Chondrocyte (in vitro differentiated cells): ENCODE data around the gene TAX1BP1. TPM values are rescaled to one million over a fixed set of nuclear protein-coding genes. Genes with fewer than 3 reads are reported as not detected.

ENCODE experiments used
- DNase-seq: peaks from one replicate; pipeline ENCODE4 v3.0.0; 2021; ENCODE audit warnings: mixed read lengths, low spot score
- H3K27ac Mint-ChIP-seq: one replicate; pipeline ENCODE4 v1.8.0; 2021; ENCODE audit warnings: mild to moderate bottlenecking, moderate library complexity, mixed read lengths; ENCODE audit not compliant: unreplicated experiment
- H3K27me3 Mint-ChIP-seq: 2 replicates; pipeline ENCODE4 v1.8.0; 2021; ENCODE audit warnings: low read depth, mixed read lengths
- H3K36me3 Mint-ChIP-seq: 2 replicates; pipeline ENCODE4 v1.8.0; 2021; ENCODE audit warnings: low read depth, mixed read lengths
- H3K4me1 Mint-ChIP-seq: 2 replicates; pipeline ENCODE4 v1.8.0; 2021; ENCODE audit warnings: low read depth, mild to moderate bottlenecking, mixed read lengths
- H3K4me3 Mint-ChIP-seq: one replicate; pipeline ENCODE4 v1.8.0; 2021; ENCODE audit warnings: mild to moderate bottlenecking, moderate library complexity, mixed read lengths; ENCODE audit not compliant: unreplicated experiment
- H3K9me3 Mint-ChIP-seq: 2 replicates; pipeline ENCODE4 v1.8.0; 2021; ENCODE audit warnings: low read depth, mixed read lengths
- CTCF ChIP-seq: fragments of 200-600 bp; sonication (generic); IDR thresholded peaks from 2 replicates; pipeline ENCODE4 v1.5.0; 2021; ENCODE audit warnings: antibody characterized with exemption, mild to moderate bottlenecking, moderate library complexity
- total RNA-seq: library from RNA; stranded (reverse); gene quantifications from 3 replicates; pipeline ENCODE4 v1.2.1, GENCODE V29; 2021

TAX1BP1 gene
- total RNA-seq, 1 donor from 2014 or later, result 91.3 TPM

- Mint-ChIP-seq H3K36me3 (peaks cover 6% of the 10 kb centered on the region), H3K9me3 (no peaks in the 10 kb centered on the region), H3K4me1 (peaks cover 60% of the 10 kb centered on the region), H3K4me3 (no peak overlapping the region), H3K27me3 (no peaks in the 10 kb centered on the region), H3K27ac (peak overlapping the region; percentile 89)
- peak; percentile 88 for TF ChIP-seq CTCF
- no peak for DNase-seq
These were observed 5.2 kb downstream of the TAX1BP1 start for GRCh38 chr7:27745064-27745583.

DNA sequence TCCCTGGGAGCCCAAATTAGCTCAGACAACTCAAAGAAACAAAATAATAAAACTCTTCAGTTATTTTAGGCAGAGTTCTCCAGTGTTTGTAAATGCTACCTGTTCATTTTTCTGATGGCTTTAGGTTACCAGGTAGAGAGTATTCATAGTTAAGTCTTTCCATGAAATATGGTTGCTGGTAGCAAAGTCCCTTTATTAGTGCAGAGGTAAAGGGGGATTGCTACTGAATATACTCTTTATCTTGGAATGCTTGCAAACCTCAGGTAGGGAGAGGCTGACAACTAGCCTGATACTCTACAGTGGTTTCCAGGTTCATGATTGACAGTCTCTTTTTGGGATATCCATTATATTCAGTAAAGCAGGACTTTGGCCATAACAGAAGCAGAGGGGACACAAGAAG lies 6.5 kb downstream of the TAX1BP1 start:
- Mint-ChIP-seq H3K36me3 (peaks cover 10% of the 10 kb centered on the region), H3K4me1 (peaks cover 52% of the 10 kb centered on the region), H3K27ac (peak overlapping the region; percentile 79), H3K9me3 (no peaks in the 10 kb centered on the region), H3K27me3 (no peaks in the 10 kb centered on the region), H3K4me3 (no peak overlapping the region)
- TF ChIP-seq CTCF, result no peak
- no peak for DNase-seq

GRCh38 chr7:27746978-27747377 lies 7.0 kb downstream of the TAX1BP1 start:
- peak overlapping the region; percentile 24 for H3K27ac Mint-ChIP-seq
- no peak for TF ChIP-seq CTCF
- H3K4me3 Mint-ChIP-seq, result no peak overlapping the region
- no peaks in the 10 kb centered on the region for H3K9me3 Mint-ChIP-seq
- H3K4me1 Mint-ChIP-seq, result peaks cover 49% of the 10 kb centered on the region
- no peak for DNase-seq
- no peaks in the 10 kb centered on the region for H3K27me3 Mint-ChIP-seq
- peaks cover 13% of the 10 kb centered on the region for H3K36me3 Mint-ChIP-seq

- Mint-ChIP-seq H3K27me3 (no peaks in the 10 kb centered on the region), H3K27ac (peak overlapping the region; percentile 14), H3K36me3 (peaks cover 17% of the 10 kb centered on the region), H3K4me1 (peaks cover 42% of the 10 kb centered on the region), H3K4me3 (no peak overlapping the region), H3K9me3 (no peaks in the 10 kb centered on the region)
- DNase-seq, result no peak
- no peak for TF ChIP-seq CTCF
These were observed 7.8 kb downstream of the TAX1BP1 start for GRCh38 chr7:27747589-27748368.

- no peaks in the 10 kb centered on the region for H3K9me3 Mint-ChIP-seq
- DNase-seq, result no peak
- H3K27me3 Mint-ChIP-seq, result no peaks in the 10 kb centered on the region
- H3K36me3 Mint-ChIP-seq, result peaks cover 25% of the 10 kb centered on the region
- H3K4me1 Mint-ChIP-seq, result peaks cover 24% of the 10 kb centered on the region
- TF ChIP-seq CTCF, result no peak
- H3K27ac Mint-ChIP-seq, result no peak overlapping the region
- no peak overlapping the region for H3K4me3 Mint-ChIP-seq
These were observed 10.4 kb downstream of the TAX1BP1 start for GRCh38 chr7:27750316-27750715.
